HG02623 (cell line): ENCODE measurements around the gene GRIFIN.

Source experiments
- ATAC-seq: cut with Tn5 transposase; IDR thresholded peaks from one replicate; pipeline ENCODE4 v1.9.1; 2021; ENCODE audit warnings: moderate library complexity; ENCODE audit not compliant: unreplicated experiment

The GRIFIN gene

DNA sequence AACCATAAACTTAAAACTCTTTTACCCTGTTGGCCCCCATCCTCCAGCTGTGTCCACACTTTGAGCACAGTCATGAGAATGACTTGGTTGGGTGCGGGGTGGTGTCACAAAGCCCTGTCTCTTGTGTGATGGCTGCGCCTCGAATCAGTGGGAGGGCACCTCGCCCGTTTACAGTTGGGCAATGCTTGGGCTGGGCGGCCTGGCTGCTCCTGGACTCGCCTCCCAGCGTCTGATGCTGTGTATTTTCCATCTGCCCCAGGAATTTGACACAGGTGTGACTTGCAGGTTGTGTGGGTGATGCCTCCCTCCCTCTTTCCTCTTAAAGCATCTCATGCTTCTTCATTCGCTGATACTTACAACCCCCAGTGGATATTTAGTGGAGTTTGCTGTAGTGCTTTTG is 39.1 kb downstream of the GRIFIN start:
- no peak for ATAC-seq

DNA sequence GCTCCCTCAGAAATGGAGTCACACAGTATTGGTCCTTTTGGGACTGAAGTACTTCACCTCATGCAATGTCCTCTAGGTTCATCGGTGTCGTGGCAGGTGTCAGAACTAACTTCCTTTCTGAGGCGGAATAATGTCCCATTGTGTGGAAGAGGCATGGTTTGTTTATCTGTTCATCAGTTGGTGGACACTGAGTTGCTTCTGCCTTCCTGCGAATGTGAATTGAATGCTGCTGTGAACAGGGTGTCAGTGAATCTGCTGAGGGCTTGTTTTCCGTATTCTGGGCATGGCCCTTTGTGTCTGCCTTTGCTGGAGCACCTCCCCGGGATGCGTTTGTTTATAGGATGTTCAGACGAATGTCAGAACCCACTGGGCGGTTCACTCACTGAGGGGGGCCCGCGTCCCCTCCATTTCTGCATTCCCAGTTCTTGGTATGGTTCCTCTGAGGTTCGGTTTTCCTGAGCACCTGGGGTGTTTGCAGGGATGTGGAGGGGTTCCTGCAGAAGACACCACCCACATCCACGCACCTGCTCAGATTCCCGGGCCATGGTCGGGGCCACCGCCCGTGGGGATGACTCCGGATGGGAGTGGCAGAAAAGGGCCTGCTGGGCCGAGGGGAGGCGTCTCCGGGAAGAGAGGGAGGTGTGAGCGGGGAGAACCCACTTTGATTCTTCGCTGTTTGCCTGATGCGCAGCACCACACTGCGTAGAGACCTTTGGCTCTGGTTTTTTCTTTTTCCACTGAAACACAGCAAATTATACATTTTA is 39.7 kb downstream of the GRIFIN start:
- no peak for ATAC-seq

- no peak for ATAC-seq
These were observed 41.1 kb downstream of the GRIFIN start for GRCh38 chr7:2435146-2435545.

GRCh38 chr7:2433713-2434550 is 42.3 kb downstream of the GRIFIN start:
- ATAC-seq: no peak

- no peak for ATAC-seq
These were observed 43.1 kb downstream of the GRIFIN start for GRCh38 chr7:2432910-2433712.

DNA sequence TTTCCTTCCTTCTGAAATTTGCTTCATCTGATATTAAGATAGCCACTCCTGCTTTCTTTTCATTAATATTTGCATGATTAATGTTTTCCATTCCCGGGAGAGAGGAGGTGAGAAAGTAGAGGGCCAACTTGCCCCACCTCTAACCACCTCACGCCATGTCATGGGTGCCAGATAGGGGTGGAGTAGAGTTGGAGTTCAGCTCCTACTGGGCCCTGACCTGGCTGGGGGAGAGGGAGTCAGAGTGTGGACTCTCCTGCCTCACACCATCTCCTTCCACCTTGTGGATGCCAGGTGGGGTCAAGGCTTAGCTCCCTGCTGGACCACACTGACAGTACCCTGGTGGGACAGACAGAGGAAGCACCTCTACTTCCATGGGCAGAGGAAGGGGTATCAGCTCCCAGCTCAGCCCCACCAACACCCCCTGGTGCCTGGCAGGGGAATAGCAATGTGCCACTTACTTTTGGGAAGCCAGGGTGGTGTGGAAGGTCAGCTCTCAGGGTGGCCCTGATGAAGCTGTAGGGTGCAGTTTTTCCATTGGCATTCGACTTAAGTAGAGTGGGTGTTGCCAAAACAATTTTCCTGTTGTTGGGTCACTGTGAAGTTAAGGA is 44.8 kb downstream of the GRIFIN start:
- no peak for ATAC-seq

DNA sequence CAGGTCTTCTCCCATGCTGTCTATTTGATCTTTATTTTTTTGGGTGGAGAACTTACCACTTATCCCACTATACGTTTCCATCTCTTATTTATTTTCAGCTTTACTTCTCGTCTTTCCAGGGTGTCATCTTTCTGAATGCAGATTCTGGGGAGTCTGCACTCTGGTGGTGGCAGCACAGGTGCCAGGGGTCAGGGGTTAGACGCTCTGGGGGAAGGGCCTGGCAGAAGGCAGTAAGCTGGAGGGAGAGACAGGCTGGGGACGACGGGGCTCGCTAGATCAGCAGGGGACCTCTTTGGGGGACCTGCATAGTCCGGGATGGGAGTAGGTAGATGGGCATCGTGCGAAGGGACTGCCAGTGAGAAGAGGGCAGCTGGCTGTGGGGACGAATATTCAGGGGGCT is 50.4 kb downstream of the GRIFIN start:
- ATAC-seq: no peak
